SH-SY5Y (cell line): Measurements from ENCODE around the gene ZSCAN22.

ENCODE experiments used
- GATA2 ChIP-seq: IDR thresholded peaks from 2 replicates; pipeline ENCODE4 v1.6.1; 2011; ENCODE audit warnings: mild to moderate bottlenecking, low read depth, low read length
- GATA3 ChIP-seq: IDR thresholded peaks from 2 replicates; pipeline ENCODE4 v1.6.1; 2011; ENCODE audit warnings: low read depth, mild to moderate bottlenecking, low read length, moderate library complexity

ZSCAN22 gene

DNA sequence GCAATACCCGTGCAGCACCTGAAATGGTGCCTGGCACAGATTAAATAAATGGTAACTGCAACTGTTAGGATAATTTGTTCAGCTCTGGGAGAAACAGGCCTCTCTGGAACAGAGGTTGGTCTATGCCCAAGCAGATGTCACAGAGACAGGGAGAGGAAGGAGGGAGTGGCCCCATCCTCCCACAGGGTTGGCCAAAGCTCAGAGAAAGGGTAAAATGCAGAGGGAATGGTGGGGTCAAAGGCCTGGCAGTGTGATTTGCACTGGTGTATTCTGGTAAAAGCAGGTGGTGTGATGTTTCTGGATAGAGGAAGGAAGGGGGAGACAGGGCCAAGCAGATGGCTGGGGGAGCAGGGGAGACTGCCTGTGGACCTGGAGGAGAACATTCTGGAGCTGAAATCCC is 9.4 kb downstream of the ZSCAN22 start:
- no peak for TF ChIP-seq GATA2

GRCh38 chr19:58336820-58337219 is 10.0 kb downstream of the ZSCAN22 start:
- TF ChIP-seq GATA3 (no peak), GATA2 (no peak)

DNA sequence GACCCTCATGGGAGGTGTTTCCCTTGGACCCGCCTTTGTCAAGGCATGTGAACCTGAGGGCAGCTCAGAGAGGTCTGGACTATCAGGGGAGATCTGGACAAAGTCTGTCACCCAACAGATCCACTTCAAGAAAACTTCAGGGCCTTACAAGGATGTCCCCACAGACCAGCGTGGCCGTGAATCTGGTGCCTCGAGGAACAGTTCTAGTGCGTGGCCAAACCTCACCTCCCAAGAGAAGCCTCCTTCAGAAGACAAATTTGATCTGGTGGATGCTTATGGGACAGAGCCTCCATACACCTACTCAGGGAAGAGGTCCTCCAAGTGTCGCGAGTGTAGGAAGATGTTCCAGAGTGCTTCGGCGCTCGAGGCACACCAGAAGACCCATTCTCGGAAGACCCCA is 11.5 kb downstream of the ZSCAN22 start:
- TF ChIP-seq GATA2: no peak
- TF ChIP-seq GATA3: no peak

DNA sequence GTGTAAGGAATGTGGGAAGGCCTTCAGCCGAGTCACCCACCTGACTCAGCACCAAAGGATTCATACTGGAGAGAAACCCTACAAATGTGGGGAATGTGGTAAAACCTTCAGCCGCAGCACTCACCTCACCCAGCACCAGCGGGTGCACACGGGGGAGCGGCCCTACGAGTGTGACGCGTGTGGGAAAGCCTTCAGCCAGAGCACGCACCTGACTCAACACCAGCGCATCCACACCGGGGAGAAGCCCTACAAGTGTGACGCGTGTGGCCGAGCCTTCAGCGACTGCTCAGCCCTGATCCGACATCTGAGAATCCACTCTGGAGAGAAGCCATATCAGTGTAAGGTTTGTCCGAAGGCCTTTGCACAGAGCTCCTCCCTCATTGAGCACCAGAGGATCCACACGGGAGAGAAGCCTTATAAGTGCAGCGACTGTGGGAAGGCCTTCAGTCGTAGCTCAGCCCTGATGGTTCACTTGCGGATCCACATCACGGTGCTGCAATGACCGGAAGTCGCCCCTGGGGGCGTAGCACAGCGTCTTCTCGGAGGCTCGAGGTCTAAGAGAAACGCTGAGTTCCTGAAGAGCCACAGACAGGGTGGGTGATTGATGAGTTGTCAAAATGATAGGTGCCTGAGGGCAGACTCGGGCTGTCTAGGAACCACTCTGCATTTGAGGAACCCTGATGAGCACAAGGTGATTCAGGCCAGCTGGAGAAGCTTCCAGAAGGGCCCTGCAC is 12.2 kb downstream of the ZSCAN22 start:
- TF ChIP-seq GATA2 (no peak), GATA3 (no peak)

- no peak for TF ChIP-seq GATA2
- no peak for TF ChIP-seq GATA3
These were observed 18.8 kb downstream of the ZSCAN22 start for GRCh38 chr19:58345558-58345957.

- no peak for TF ChIP-seq GATA3
- no peak for TF ChIP-seq GATA2
These were observed 20.5 kb downstream of the ZSCAN22 start for GRCh38 chr19:58346961-58347929.

- TF ChIP-seq GATA2 (no peak), GATA3 (no peak)
These were observed 22.8 kb downstream of the ZSCAN22 start for GRCh38 chr19:58349590-58349989.

DNA sequence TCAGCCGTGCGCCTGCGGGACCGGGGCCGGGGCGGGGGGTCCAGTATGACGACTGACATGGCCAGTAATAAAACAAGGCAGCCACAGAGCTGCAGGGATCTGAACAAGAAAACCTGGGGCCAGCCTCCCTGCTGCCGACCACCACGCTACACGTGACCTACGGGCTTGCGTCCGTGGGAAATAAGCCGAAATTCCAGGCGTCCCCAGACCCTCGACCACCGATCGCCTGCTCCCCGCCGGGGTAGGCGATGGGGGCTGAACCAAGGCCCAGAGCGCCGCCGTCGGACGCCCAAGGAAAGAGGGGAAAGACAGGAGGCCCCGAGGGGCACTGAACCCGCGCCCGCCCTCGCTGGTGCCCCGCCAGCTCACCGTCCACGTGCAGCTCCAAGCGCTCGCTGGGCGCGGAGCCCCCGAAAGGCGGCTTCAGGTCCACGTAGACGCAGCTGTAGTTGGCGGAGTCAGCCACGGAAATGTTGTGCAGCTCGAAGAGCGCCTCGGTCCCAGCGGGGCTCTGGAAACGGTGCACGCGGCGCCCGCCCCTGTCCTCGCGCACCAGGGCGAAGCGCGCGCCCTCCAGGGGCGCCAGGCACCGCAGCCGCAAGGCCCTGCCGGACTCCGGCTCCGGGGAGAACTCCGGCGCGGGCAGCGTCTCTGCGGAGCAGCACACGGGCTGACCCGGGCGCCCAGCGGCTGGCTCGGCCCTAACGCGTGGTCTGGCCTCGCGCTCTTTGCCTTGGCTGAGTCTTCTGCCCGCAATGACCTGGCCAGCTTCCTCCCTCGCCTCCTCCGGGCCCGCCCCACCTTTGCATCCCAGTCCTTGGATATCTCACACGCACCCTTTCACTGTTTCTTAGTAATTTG is 23.4 kb downstream of the ZSCAN22 start:
- TF ChIP-seq GATA3 (no peak), GATA2 (no peak)

DNA sequence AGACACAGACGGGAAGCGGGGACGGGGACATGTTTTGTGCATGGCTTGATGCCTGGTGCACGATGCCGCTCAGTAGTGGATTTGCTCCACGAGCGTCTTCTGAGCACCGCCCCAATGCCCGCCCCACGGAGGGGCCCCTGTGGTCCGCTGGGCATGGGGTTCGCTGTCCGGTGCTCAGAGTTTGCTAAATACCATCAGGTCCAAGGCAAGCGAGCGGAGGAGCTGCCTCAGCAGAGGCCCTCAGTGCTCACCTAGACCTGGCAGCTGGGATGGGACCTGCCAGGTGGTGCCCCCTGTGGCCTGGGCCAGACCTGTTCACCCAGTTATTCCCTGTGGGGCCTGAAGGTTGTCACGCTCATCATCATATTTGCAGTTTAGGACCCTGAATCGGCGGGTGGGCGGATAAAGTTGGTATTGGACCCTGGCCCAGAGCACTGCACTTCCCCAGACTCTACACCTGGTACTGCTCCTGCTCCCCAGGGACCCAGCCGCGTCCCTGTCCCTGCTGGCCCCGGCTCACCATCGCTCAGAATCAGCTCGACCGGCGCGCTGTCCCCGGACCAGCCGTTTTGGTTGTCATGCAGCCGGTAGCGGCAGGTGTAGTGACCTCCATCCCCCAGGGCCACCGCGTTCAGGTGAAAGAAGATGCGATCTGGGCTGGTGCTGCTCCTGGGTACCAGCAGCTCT is 24.2 kb downstream of the ZSCAN22 start:
- TF ChIP-seq GATA3: no peak
- TF ChIP-seq GATA2: no peak

DNA sequence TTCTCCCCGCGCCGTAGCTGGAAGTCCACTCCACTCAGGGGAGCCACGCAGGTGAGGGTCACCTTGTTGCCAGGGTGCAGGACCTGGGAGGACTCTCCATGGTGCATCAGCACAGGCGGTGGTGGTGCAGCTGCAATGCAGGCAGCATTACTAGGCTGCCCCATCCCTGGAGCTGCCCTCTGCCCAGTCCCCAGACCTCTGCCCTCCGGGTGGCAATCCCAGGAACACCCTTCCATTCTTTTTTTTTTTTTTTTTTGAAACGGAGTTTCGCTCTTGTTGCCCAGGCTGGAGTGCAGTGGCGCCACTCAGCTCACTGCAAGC is 24.7 kb downstream of the ZSCAN22 start:
- TF ChIP-seq GATA2 (no peak), GATA3 (no peak)

- TF ChIP-seq GATA3: no peak
- no peak for TF ChIP-seq GATA2
These were observed 25.4 kb downstream of the ZSCAN22 start for GRCh38 chr19:58351990-58352755.

DNA sequence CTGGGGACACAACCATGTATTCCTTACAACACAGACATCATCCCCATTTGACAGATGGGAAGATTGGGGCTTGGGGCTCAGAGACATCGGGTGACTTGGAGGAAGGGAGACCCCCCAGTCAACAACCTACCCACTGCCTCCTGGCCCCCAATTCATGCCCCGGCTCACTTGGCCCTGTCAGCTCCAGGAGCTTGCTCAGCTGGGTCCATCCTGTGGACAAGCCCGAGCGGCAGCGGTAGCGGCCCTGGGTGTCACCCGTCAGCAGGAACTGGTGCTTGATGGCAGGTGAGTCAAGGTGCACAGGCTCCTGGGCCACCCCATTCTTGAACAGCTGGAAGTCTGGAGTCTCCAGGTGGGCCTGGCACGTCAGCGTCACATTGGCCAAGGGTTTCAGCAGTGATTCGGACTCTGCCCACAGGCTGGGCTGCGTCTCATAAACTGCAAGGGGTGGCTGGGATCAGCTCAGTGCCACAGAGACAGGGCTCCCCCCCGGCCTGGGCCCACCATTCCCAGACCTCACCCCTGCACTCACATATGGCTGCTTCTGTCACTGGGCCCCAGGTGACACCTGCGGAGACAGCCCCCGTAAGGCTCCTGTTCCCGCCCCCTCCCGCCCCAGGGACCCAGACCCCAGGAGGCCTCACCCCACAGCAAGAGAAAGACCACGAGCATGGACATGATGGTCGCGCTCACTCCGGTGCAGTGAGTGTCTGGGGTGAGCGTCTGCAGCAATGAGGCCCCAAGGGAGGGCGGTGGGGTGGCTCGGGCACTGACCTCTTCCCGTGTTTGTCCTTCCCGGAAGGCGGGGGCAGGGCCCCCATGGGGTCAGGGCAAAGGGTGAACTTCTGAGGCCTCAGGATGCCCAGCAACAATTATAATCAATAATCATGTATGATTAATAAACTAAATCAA is 26.2 kb downstream of the ZSCAN22 start, which contains the start of gene A1BG:
A1BG (minus strand) TSS at position 733 of the 912 bp plus-strand sequence; CDS start at position 678, 55 bp downstream.
- TF ChIP-seq GATA3 (no peak), GATA2 (no peak)
